B cell (primary cell): ENCODE results near the gene SLC6A1.

Experiments
- CTCF ChIP-seq: fragments of 200-600 bp; IDR thresholded peaks from one replicate; pipeline ENCODE4 v1.8.0; 2022; ENCODE audit warnings: antibody characterized with exemption, mild to moderate bottlenecking
- EZH2 ChIP-seq: IDR thresholded peaks from 2 replicates; pipeline ENCODE4 v1.6.1; 2012; ENCODE audit warnings: borderline replicate concordance, low read depth, mild to moderate bottlenecking, moderate library complexity, low read length; ENCODE audit not compliant: insufficient read depth, poor library complexity, severe bottlenecking

- no peak for TF ChIP-seq CTCF
- TF ChIP-seq EZH2 = no peak
Measured at GRCh38 chr3:11002371-11002807, 9.8 kb downstream of the SLC6A1 start.
